GM10266 (cell line): Measurements from ENCODE around the gene HIPK3.

Experiments
- DNase-seq: peaks from one replicate; pipeline ENCODE4 v3.0.0; 2012; ENCODE audit errors: extremely low spot score
- CTCF ChIP-seq: IDR thresholded peaks from 2 replicates; pipeline ENCODE4 v1.5.1; 2012; ENCODE audit warnings: mild to moderate bottlenecking, low read depth; ENCODE audit not compliant: control insufficient read depth, insufficient read depth; ENCODE audit errors: missing control alignments

The HIPK3 gene

GRCh38 chr11:33379947-33380346, 122.8 kb downstream of the HIPK3 start:
- peak; percentile 53 for DNase-seq
- TF ChIP-seq CTCF: no peak

GRCh38 chr11:33383075-33383919, 126.1 kb downstream of the HIPK3 start:
- DNase-seq: no peak
- TF ChIP-seq CTCF: no peak

- DNase-seq: no peak
- no peak for TF ChIP-seq CTCF
Measured at GRCh38 chr11:33383920-33384209, 126.7 kb downstream of the HIPK3 start.

- TF ChIP-seq CTCF: no peak
- DNase-seq: no peak
Measured at GRCh38 chr11:33384220-33384619, 127.0 kb downstream of the HIPK3 start.

GRCh38 chr11:33387581-33387980, 130.4 kb downstream of the HIPK3 start:
- no peak for DNase-seq
- TF ChIP-seq CTCF: no peak

GRCh38 chr11:33387996-33388395, 130.8 kb downstream of the HIPK3 start:
- DNase-seq: no peak
- no peak for TF ChIP-seq CTCF

GRCh38 chr11:33388793-33389525, 131.8 kb downstream of the HIPK3 start:
- no peak for TF ChIP-seq CTCF
- no peak for DNase-seq
